ENCODE measurements around the gene GLO1. TPM values are rescaled to one million over a fixed set of nuclear protein-coding genes. Genes with fewer than 3 reads are reported as not detected.

Gene GLO1
- total RNA-seq, 4 donors from 2014 or later, result 90.0 to 105 (median 96.7) TPM

DNA sequence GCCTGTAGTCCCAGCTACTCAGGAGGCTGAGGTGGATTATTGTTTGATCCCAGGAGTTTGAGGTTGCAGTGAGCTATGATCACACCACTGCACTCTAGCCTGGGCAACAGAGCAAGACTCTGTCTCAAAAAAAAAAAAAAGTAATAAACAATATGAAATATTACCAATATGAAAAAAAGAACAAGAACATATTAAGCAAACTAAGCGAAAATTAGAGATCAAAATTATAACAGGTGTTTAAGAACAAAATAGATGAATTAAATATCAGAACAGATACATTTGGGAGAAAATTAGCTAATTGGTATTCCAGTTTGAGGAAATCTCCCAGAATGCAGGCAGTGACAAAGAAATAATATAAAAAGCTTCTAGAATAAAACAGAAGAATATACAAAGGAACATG, 23.3 kb downstream of the GLO1 start:
- WGBS, 2 donors, result 96% methylated on average over 1 of the region's 1 CpG
- Histone ChIP-seq H3K36me3 (peaks cover 0 to 12% of the 10 kb centered on the region in 2 donors), H3K9me3 (no peaks in the 10 kb centered on the region), H3K4me1 (peaks cover 18 to 20% of the 10 kb centered on the region in 2 donors), H3K4me3 (replicated peaks in 1 of 3) (no peak overlapping the region), H3K27ac (no peak overlapping the region), H3K27me3 (no peaks in the 10 kb centered on the region)
- intact Hi-C loops (cut with DNase I), result no loop called here
- DNase-seq, result no peak
- TF ChIP-seq, protein P1, sequence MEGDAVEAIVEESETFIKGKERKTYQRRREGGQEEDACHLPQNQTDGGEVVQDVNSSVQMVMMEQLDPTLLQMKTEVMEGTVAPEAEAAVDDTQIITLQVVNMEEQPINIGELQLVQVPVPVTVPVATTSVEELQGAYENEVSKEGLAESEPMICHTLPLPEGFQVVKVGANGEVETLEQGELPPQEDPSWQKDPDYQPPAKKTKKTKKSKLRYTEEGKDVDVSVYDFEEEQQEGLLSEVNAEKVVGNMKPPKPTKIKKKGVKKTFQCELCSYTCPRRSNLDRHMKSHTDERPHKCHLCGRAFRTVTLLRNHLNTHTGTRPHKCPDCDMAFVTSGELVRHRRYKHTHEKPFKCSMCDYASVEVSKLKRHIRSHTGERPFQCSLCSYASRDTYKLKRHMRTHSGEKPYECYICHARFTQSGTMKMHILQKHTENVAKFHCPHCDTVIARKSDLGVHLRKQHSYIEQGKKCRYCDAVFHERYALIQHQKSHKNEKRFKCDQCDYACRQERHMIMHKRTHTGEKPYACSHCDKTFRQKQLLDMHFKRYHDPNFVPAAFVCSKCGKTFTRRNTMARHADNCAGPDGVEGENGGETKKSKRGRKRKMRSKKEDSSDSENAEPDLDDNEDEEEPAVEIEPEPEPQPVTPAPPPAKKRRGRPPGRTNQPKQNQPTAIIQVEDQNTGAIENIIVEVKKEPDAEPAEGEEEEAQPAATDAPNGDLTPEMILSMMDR (IDR thresholded peaks at IDR 0.05), result no peak
- TF ChIP-seq POLR2A (IDR thresholded peaks at IDR 0.05), result no peak

DNA sequence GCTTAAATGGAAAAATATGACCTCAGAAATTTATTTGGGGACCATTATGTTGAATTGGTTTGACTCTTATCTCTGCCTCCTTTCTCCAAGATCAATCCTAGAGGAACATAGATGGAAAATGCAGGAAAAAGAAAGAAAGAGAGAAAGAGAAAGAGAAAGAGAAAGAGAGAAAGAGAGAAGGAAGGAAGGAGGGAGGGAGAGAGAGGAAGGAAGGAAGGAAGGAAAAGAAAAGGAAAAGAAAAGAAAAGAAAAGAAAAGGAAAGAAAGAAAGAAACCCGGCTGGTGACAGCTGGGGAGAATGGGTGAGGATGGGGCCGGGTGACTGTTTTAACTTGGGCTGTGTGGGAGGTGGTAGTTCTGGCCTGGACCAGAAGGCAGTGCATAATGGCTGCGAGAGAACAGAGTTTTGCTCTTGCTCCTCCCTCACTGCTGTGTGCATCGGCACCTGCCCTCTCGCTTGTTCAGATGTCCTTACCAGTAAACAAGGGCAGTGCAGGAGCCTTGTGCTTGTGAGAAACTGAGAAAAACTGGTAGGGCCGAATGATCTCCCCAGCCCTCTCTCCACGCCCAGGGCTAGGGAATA, 24.7 kb downstream of the GLO1 start:
- H3K4me3 ChIP-seq (replicated peaks in 1 of 3), result no peak overlapping the region
- peaks cover 18 to 20% of the 10 kb centered on the region in 2 donors for H3K4me1 ChIP-seq
- intact Hi-C loops (cut with DNase I), result no loop called here
- no peak for TF ChIP-seq POLR2A (IDR thresholded peaks at IDR 0.05)
- TF ChIP-seq, protein P1 (IDR thresholded peaks at IDR 0.05), result no peak
- no peaks in the 10 kb centered on the region for H3K9me3 ChIP-seq
- H3K27ac ChIP-seq, result peak overlapping the region in 1 of 3 donors; percentile 66
- WGBS, 2 donors, result 91% methylated on average over 7 of the region's 7 CpGs
- peaks cover 0 to 8% of the 10 kb centered on the region in 2 donors for H3K36me3 ChIP-seq
- no peak for DNase-seq
- H3K27me3 ChIP-seq, result no peaks in the 10 kb centered on the region

DNA sequence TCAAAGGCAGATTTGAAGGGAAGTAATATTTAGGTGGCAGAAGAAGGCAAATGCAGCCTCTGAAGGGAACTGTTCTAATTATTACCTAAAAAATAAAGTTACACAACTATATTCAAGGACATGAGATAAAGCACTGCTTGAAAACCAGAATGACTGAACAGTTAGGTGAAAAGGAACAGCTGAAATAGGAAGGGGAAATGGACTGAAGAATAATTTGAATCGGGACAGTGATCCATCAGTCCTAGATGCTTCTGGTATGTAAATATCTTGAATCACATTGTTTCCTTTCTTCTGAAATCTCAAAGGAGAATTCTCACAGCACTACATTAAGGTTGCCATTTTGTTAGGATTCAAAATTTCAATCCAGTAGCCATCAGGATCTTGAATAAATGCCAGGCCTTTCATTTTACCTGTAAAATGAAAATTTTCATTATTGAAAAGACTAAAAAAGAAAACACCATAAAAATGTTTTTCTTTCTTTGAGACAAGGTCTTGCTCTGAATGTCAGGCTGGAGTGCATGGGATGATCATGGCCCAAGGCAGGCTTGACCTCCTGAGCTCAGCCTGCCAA, 25.9 kb downstream of the GLO1 start:
- no peak overlapping the region for H3K4me3 ChIP-seq (replicated peaks in 1 of 3)
- WGBS, 2 donors, result 53 to 65% methylated on average over 1 of the region's 1 CpG
- DNase-seq, result peak in 1 of 2 donors; percentile 8
- peaks cover 0 to 2% of the 10 kb centered on the region in 2 donors for H3K36me3 ChIP-seq
- intact Hi-C loops (cut with DNase I), result no loop called here
- no peaks in the 10 kb centered on the region for H3K27me3 ChIP-seq
- TF ChIP-seq, protein P1 (IDR thresholded peaks at IDR 0.05), result no peak
- no peak for TF ChIP-seq POLR2A (IDR thresholded peaks at IDR 0.05)
- peaks cover 18 to 20% of the 10 kb centered on the region in 2 donors for H3K4me1 ChIP-seq
- no peaks in the 10 kb centered on the region for H3K9me3 ChIP-seq
- peak overlapping the region; percentile 44 to 66 (median 47) for H3K27ac ChIP-seq

DNA sequence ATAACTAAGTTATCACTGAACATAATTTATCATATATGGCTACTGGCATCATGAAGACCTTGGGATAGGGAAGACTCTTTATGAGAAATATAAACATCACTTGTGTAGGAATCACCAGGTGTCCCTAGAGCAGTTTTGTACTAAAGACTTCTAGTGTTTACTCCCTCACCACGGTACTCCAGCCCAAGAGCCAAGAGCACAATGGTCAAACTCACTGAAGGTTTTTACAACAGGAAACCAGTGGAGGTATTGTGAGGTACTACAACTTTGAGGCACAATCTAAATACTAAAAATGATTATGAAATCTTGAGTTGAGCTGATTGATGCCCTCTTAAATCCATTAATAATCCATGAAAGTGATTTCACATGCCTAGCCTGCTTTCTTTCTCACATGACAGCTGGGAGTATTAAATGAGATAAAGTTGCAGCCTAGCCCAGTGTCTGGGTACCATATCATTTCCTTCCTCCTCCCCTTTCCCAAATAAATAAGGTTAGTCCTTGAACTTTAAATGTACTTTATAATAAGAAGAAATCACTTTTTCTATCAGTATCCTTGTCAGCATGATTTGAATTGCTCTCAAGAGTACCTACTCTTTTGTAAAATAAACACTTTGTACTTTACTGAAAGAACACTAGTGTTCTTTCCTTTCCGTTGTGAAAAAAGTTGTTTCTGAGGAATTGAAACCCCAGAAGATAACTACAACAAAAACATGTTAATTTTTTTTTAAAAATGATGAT, 26.5 kb downstream of the GLO1 start:
- Histone ChIP-seq H3K4me1 (peaks cover 18 to 20% of the 10 kb centered on the region in 2 donors), H3K9me3 (no peaks in the 10 kb centered on the region), H3K4me3 (replicated peaks in 1 of 3) (no peak overlapping the region), H3K27me3 (no peaks in the 10 kb centered on the region), H3K27ac (peak overlapping the region; percentile 44 to 66 (median 47)), H3K36me3 (no peaks in the 10 kb centered on the region)
- peak; percentile 11 to 12 for DNase-seq
- TF ChIP-seq, protein P1 (IDR thresholded peaks at IDR 0.05), result no peak
- no peak for TF ChIP-seq POLR2A (IDR thresholded peaks at IDR 0.05)
- 49 to 51% methylated on average over 2 of the region's 2 CpGs for whole genome bisulfite sequencing, 2 donors
- intact Hi-C loops (cut with DNase I), result no loop called here
